ENCODE results near the gene TMEM175.
A peak's percentile ranks its signal among the peaks of the same experiment; 100 is the strongest.
"Not testable (repeated sequence)": the region's sequence is repeated elsewhere in the genome, so short reads cannot be mapped to it uniquely, and the experiment has no call there.

Gene TMEM175

GRCh38 chr4:970046-970745 is 37.9 kb downstream of the TMEM175 start:
- peak in 1 of 2 donors; percentile 13 for DNase-seq (ENCODE audit: low read depth in 2 of 2)

DNA sequence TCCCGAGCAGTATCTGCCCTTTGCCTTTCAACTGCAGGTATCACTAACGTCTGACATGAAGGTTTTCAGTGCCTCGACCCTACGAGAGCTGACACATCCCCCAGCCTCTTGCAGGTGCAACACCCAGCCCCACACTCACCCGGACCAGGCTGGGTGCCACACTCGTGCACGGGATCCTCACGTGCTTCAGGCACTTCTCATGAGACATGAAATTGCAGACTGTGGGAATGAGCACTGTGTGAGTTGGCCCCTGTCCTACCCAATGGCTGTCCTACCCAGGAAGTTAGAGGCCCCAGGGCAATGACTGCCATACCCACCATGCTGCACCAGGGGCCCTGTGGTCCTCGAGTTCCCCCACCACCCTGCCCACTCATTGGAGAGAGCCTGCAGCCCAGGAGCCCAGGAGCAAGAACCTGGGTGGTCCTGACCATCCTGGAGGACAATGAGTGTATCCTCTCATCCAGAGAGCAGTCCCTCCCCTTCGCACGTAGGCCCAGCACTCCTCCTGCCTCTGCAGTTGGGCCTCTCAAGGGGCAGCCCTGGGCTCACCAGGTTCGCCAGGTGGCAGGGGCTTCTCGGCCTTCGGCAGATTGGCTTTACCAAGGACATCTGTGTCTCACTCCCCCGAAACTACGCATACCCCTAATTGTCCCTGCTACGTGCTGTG is 38.7 kb downstream of the TMEM175 start:
- no peak for DNase-seq (ENCODE audit: low read depth in 2 of 2)

DNA sequence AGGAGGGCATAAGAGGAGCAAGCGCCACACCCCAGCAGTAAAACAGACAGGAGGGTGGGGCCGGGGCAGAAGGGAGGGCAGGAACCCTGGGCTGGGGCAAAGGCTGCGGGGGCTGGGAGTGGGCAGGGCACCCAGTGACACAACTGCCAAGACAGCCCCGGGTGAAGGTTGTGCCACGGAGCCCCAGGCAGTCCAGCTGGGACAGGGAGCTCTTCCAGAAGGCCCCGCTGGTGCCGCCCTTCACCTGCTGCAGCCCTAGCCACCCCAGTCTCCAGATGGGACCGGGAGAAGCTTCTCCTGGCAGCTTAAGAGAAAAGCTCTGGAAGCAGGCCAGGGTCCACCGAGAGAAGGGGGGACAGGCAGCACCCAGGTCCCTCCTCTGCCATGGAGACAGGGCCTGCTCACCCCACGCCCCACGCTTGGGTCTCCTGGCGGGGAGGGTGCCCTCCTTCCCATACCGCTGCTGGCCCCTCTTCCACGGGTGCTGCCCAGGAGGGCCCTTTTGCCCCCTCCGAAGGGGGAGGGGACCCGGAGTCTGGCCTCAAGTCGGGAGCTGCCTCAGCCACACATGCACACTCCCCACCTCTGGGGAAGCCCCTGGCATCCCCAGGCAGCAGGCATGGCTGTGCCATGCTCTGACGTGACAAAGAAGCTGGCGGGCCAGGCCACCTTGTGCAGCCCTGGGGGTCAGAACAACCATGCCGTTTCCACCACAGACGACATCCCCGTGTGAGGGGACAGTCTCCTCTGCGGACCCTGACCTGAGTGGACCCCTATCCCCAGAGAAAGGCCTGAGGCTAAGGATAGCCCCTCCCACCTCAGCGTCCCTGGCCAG is 39.6 kb downstream of the TMEM175 start:
- no peak for DNase-seq (ENCODE audit: low read depth in 2 of 2)

GRCh38 chr4:972651-973424 is 40.6 kb downstream of the TMEM175 start:
- DNase-seq (ENCODE audit: low read depth in 2 of 2) = peak; percentile 24 to 34

GRCh38 chr4:973431-974397 is 41.5 kb downstream of the TMEM175 start, which contains the start of gene DGKQ:
Gene DGKQ (minus strand): TSS chr4:973569. CDS start chr4:973482, 87 bp downstream.
- peak; percentile 77 to 87 for DNase-seq (ENCODE audit: low read depth in 2 of 2)

DNA sequence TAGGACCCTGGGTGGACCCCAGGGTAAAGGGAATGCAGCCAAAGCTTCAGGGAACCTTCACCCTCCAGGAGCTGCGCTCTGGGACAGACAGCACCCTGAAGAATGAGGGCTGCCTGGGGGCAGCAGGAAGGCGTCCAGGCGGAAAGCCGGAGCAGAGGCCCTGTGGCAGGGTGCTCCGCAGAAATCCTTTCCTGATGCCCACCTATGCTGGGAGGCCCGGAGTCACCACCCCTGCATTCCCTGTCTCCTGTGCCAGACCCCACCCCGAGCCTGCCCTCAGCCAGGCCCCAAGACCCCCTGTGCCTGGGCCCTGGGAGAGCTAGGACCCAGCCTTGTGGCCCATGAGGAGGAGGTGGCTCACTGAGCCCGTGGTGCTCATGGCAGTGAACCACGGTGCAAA is 42.4 kb downstream of the TMEM175 start:
- no peak for DNase-seq (ENCODE audit: low read depth in 2 of 2)

- DNase-seq (ENCODE audit: low read depth in 2 of 2) = not testable (repeated sequence)
Observed at GRCh38 chr4:976016-976415, 43.8 kb downstream of the TMEM175 start.

- DNase-seq (ENCODE audit: low read depth in 2 of 2) = no peak
Observed at GRCh38 chr4:978957-979701, 46.9 kb downstream of the TMEM175 start.

GRCh38 chr4:982291-982690 is 50.0 kb downstream of the TMEM175 start:
- no peak for DNase-seq (ENCODE audit: low read depth in 2 of 2)

DNA sequence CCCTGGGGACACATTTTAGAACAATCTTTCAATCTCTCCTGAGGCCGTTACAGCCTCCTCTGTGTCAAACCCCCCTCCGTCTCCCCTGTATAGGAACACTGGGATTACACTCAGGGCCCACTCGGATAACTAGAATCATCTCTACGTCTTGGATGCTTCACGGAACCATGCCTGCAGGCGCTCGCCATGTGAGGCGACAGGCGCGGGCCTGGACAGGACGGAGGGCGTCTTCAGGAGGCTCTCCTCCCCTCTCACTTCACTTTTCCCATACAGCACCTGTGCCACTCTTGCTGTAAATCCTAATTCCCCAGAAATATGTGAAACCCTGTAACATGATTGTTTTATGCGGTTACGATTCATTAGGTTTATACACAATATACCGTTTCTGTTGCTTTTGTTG is 50.6 kb downstream of the TMEM175 start:
- DNase-seq (ENCODE audit: low read depth in 2 of 2) = no peak

- no peak for DNase-seq (ENCODE audit: low read depth in 2 of 2)
Observed at GRCh38 chr4:984336-985054, 52.2 kb downstream of the TMEM175 start.

- DNase-seq (ENCODE audit: low read depth in 2 of 2) = peak; percentile 40 to 55
Observed at GRCh38 chr4:985123-985830, 53.0 kb downstream of the TMEM175 start.

DNA sequence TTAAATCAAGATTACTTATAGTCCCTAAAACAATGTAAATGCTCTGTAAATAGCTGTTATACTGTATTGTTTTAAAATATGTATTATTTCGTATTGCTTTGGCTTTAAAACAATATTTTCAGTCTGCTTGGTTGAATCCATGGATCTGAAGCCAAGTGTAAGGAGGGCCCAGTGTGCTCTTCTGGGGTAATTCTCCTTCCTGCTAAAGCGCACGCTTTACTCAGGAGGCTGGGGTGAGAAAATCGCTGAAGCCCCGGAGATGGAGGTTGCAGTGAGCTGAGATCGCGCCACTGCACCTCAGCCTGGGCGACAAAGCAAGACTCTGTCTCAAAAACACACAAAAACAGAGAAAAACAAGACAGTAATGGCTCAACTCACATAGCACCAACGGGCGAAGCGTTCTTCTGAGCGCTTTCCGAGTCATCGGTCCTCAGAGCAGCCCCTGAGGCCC is 54.2 kb downstream of the TMEM175 start:
- DNase-seq (ENCODE audit: low read depth in 2 of 2) = no peak

- DNase-seq (ENCODE audit: low read depth in 2 of 2) = peak; percentile 70 to 77
Observed at GRCh38 chr4:986879-987623, 54.8 kb downstream of the TMEM175 start, which contains the start of gene IDUA. Gene IDUA (plus strand): TSS chr4:987044. CDS start chr4:987085, 41 bp downstream.

GRCh38 chr4:987624-988513 is 55.6 kb downstream of the TMEM175 start:
- no peak for DNase-seq (ENCODE audit: low read depth in 2 of 2)
